DMS114 treated with DMSO at 0.1 percent for 48 hours (cell line): ENCODE data around the gene GUCA2A.

Source experiments
- DNase-seq: peaks from one replicate; lab custom pipeline; 2025; ENCODE audit not compliant: unreplicated experiment; lab: John Stamatoyannopoulos, UW

The GUCA2A gene

GRCh38 chr1:42133809-42134526, 30.6 kb downstream of the GUCA2A start:
- DNase-seq: no peak

- no peak for DNase-seq
These were observed 31.2 kb downstream of the GUCA2A start for GRCh38 chr1:42133390-42133789.

GRCh38 chr1:42130061-42130660, 34.4 kb downstream of the GUCA2A start:
- DNase-seq: no peak

GRCh38 chr1:42128964-42129363, 35.6 kb downstream of the GUCA2A start:
- DNase-seq: no peak

- no peak for DNase-seq
These were observed 36.0 kb downstream of the GUCA2A start for GRCh38 chr1:42128499-42128898.

- DNase-seq: no peak
These were observed 36.8 kb downstream of the GUCA2A start for GRCh38 chr1:42127767-42128166.

GRCh38 chr1:42125552-42125951, 39.0 kb downstream of the GUCA2A start:
- DNase-seq: no peak

- DNase-seq: no peak
These were observed 42.1 kb downstream of the GUCA2A start for GRCh38 chr1:42122408-42122807.

GRCh38 chr1:42118125-42118524, 46.4 kb downstream of the GUCA2A start:
- DNase-seq: no peak

- no peak for DNase-seq
These were observed 47.3 kb downstream of the GUCA2A start for GRCh38 chr1:42117214-42117613.

- no peak for DNase-seq
These were observed 50.3 kb downstream of the GUCA2A start for GRCh38 chr1:42114229-42114628.
